Gastrocnemius medialis (tissue), 4 donors: Measurements from ENCODE around the gene MTREX.

Experiments used
- POLR2A ChIP-seq, 2 donors: fragments of 450-650 bp; IDR thresholded peaks; one replicate each; pipeline ENCODE4 v1.6.1; 2017; ENCODE audit warnings: antibody characterized with exemption in 2 of 2, mild to moderate bottlenecking in 2 of 2, moderate library complexity in 2 of 2
- TF ChIP-seq, protein P1 (sequence below), 5 experiments: fragments of 450-650 bp in 3 of 5; fragments of 200-600 bp in 2 of 5; sonication (generic) in 2 of 5; IDR thresholded peaks in 4 of 5; conservative IDR thresholded peaks in 1 of 5; 1 replicate in 4 of 5; 2 replicates in 1 of 5; pipeline ENCODE4 v1.5.1; 2016 to 2019; ENCODE audit warnings: antibody characterized with exemption in 5 of 5, mild to moderate bottlenecking in 3 of 5, moderate library complexity in 3 of 5

DNA sequence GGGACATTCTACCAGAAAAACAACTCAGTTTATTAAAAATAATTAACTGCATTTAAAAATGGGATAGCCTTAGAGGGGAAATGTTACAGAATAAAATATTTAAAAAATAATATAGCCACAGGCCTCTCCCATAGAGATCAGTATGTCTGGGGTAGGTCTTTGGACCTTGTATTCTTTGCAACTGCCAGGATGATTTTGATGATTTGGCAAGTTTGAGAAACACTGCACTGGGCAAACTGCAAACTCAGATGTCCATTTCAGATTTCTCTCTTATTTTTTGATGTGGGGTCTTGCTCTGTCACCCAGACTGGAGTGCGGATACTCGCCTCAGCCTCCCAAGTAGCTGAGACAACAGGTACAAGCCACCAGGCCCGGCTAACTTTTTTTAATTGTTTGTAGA lies 49.5 kb upstream of the MTREX start:
- TF ChIP-seq, protein P1, sequence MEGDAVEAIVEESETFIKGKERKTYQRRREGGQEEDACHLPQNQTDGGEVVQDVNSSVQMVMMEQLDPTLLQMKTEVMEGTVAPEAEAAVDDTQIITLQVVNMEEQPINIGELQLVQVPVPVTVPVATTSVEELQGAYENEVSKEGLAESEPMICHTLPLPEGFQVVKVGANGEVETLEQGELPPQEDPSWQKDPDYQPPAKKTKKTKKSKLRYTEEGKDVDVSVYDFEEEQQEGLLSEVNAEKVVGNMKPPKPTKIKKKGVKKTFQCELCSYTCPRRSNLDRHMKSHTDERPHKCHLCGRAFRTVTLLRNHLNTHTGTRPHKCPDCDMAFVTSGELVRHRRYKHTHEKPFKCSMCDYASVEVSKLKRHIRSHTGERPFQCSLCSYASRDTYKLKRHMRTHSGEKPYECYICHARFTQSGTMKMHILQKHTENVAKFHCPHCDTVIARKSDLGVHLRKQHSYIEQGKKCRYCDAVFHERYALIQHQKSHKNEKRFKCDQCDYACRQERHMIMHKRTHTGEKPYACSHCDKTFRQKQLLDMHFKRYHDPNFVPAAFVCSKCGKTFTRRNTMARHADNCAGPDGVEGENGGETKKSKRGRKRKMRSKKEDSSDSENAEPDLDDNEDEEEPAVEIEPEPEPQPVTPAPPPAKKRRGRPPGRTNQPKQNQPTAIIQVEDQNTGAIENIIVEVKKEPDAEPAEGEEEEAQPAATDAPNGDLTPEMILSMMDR (IDR thresholded peaks at IDR 0.05 in 4 of 5, conservative IDR thresholded peaks at IDR 0.05 in 1 of 5): no peak
- TF ChIP-seq POLR2A (IDR thresholded peaks at IDR 0.05): no peak
